Right hindlimb (tissue), 1 donor: ENCODE data around the gene MAPKAP1.

ENCODE experiments used
- DNase-seq: peaks from one replicate; pipeline ENCODE4 v3.0.0-alpha.2; 2018

MAPKAP1 gene

GRCh38 chr9:125559194-125559593, 147.8 kb downstream of the MAPKAP1 start:
- DNase-seq, result no peak

GRCh38 chr9:125558453-125559092, 148.4 kb downstream of the MAPKAP1 start:
- DNase-seq, result peak; percentile 51

GRCh38 chr9:125556046-125556721, 150.8 kb downstream of the MAPKAP1 start:
- DNase-seq, result no peak

- no peak for DNase-seq
Measured at GRCh38 chr9:125554726-125555125, 152.3 kb downstream of the MAPKAP1 start.

- DNase-seq, result no peak
Measured at GRCh38 chr9:125551781-125552180, 155.2 kb downstream of the MAPKAP1 start.

GRCh38 chr9:125549891-125550885, 156.8 kb downstream of the MAPKAP1 start:
- peak; percentile 61 for DNase-seq

- peak; percentile 88 for DNase-seq
Measured at GRCh38 chr9:125549465-125549871, 157.5 kb downstream of the MAPKAP1 start.

GRCh38 chr9:125549039-125549438, 158.0 kb downstream of the MAPKAP1 start:
- no peak for DNase-seq

GRCh38 chr9:125548141-125548540, 158.9 kb downstream of the MAPKAP1 start:
- DNase-seq, result no peak

GRCh38 chr9:125547368-125547767, 159.6 kb downstream of the MAPKAP1 start:
- DNase-seq, result no peak

- DNase-seq, result no peak
Measured at GRCh38 chr9:125545845-125546244, 161.2 kb downstream of the MAPKAP1 start.

- DNase-seq, result peak; percentile 78
Measured at GRCh38 chr9:125544988-125545651, 161.9 kb downstream of the MAPKAP1 start.

- DNase-seq, result no peak
Measured at GRCh38 chr9:125544484-125544883, 162.5 kb downstream of the MAPKAP1 start.

- peak; percentile 38 for DNase-seq
Measured at GRCh38 chr9:125541840-125542243, 165.2 kb downstream of the MAPKAP1 start.

- DNase-seq, result no peak
Measured at GRCh38 chr9:125540497-125540896, 166.5 kb downstream of the MAPKAP1 start.

GRCh38 chr9:125538092-125538473, 168.9 kb downstream of the MAPKAP1 start:
- DNase-seq, result no peak

GRCh38 chr9:125537442-125538091, 169.4 kb downstream of the MAPKAP1 start:
- no peak for DNase-seq

- no peak for DNase-seq
Measured at GRCh38 chr9:125536776-125537175, 170.2 kb downstream of the MAPKAP1 start.

GRCh38 chr9:125536167-125536772, 170.7 kb downstream of the MAPKAP1 start:
- DNase-seq, result no peak

- DNase-seq, result no peak
Measured at GRCh38 chr9:125534971-125535701, 171.9 kb downstream of the MAPKAP1 start.
